Astrocyte (in vitro differentiated cells and primary cell): Measurements from ENCODE around the gene PEMT.

Source experiments
- EZH2 ChIP-seq: IDR thresholded peaks from 2 replicates; pipeline ENCODE4 v1.6.1; 2012; ENCODE audit warnings: mild to moderate bottlenecking, low read length, inconsistent platforms; ENCODE audit not compliant: insufficient read depth
- TF ChIP-seq, protein P1 (sequence below): IDR thresholded peaks from 2 replicates; pipeline ENCODE4 v1.5.1; 2011; ENCODE audit warnings: low read depth, mild to moderate bottlenecking, inconsistent platforms, low read length, moderate library complexity; ENCODE audit not compliant: insufficient read depth

DNA sequence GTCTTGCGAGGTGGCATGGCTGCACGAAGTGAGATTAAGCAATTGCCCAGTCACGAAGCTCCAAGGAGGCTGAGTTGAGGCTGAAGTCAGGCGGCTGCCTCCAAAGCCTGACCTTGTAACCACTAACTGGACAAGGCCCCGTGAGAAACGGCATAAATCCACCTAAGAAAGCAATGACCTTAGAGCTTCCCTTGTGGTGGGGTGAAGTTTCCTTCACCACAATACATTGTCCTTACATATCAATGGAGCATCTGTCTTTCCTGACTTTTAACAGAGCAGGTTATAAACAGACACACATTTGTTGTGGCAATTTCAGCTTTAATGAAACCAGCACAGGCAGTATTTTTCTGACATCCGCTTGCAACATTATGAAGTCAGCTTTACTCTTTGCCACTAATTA is 117.2 kb downstream of the PEMT start:
- TF ChIP-seq, protein P1, sequence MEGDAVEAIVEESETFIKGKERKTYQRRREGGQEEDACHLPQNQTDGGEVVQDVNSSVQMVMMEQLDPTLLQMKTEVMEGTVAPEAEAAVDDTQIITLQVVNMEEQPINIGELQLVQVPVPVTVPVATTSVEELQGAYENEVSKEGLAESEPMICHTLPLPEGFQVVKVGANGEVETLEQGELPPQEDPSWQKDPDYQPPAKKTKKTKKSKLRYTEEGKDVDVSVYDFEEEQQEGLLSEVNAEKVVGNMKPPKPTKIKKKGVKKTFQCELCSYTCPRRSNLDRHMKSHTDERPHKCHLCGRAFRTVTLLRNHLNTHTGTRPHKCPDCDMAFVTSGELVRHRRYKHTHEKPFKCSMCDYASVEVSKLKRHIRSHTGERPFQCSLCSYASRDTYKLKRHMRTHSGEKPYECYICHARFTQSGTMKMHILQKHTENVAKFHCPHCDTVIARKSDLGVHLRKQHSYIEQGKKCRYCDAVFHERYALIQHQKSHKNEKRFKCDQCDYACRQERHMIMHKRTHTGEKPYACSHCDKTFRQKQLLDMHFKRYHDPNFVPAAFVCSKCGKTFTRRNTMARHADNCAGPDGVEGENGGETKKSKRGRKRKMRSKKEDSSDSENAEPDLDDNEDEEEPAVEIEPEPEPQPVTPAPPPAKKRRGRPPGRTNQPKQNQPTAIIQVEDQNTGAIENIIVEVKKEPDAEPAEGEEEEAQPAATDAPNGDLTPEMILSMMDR = no peak
- no peak for TF ChIP-seq EZH2
